ENCODE results near the gene ROCK2. TPM values are rescaled to one million over a fixed set of nuclear protein-coding genes. Genes with fewer than 3 reads are reported as not detected.

ROCK2 gene
- total and polyA plus RNA-seq, 2 donors: 11.7 to 12.7 TPM

GRCh38 chr2:11357428-11357972, 13.1 kb upstream of the ROCK2 start:
- H3K4me1 ChIP-seq (ENCODE audit: control insufficient read depth in 2 of 2, insufficient read depth in 2 of 2, low read length in 2 of 2): no peaks in the 10 kb centered on the region
- no peaks in the 10 kb centered on the region for H3K36me3 ChIP-seq (ENCODE audit: control insufficient read depth in 2 of 2, insufficient read depth in 2 of 2, low read length in 1 of 2)
- no peaks in the 10 kb centered on the region for H3K9me3 ChIP-seq (ENCODE audit: control insufficient read depth in 2 of 2, insufficient read depth in 1 of 2, low read length in 1 of 2)
- no peak overlapping the region for H3K27ac ChIP-seq (ENCODE audit: low read depth in 1 of 2, low read length in 1 of 2)
- H3K4me3 ChIP-seq (ENCODE audit: low read length in 2 of 2): no peak overlapping the region
- no peak for DNase-seq (ENCODE audit: low read depth in 6 of 9, low spot score in 9 of 9)
- 93% methylated on average over 7 of the region's 7 CpGs for WGBS
- H3K27me3 ChIP-seq (ENCODE audit: control insufficient read depth in 2 of 2, insufficient read depth in 1 of 2, low read length in 1 of 2): no peaks in the 10 kb centered on the region

GRCh38 chr2:11356764-11357163, 12.3 kb upstream of the ROCK2 start:
- 32% methylated on average over 4 of the region's 4 CpGs for WGBS
- no peaks in the 10 kb centered on the region for H3K9me3 ChIP-seq (ENCODE audit: control insufficient read depth in 2 of 2, insufficient read depth in 1 of 2, low read length in 1 of 2)
- H3K4me1 ChIP-seq (ENCODE audit: control insufficient read depth in 2 of 2, insufficient read depth in 2 of 2, low read length in 2 of 2): no peaks in the 10 kb centered on the region
- H3K27me3 ChIP-seq (ENCODE audit: control insufficient read depth in 2 of 2, insufficient read depth in 1 of 2, low read length in 1 of 2): no peaks in the 10 kb centered on the region
- no peaks in the 10 kb centered on the region for H3K36me3 ChIP-seq (ENCODE audit: control insufficient read depth in 2 of 2, insufficient read depth in 2 of 2, low read length in 1 of 2)
- DNase-seq (ENCODE audit: low read depth in 6 of 9, low spot score in 9 of 9): no peak
- no peak overlapping the region for H3K27ac ChIP-seq (ENCODE audit: low read depth in 1 of 2, low read length in 1 of 2)
- H3K4me3 ChIP-seq (ENCODE audit: low read length in 2 of 2): no peak overlapping the region

- no peaks in the 10 kb centered on the region for H3K4me1 ChIP-seq (ENCODE audit: control insufficient read depth in 2 of 2, insufficient read depth in 2 of 2, low read length in 2 of 2)
- 96% methylated on average over 11 of the region's 11 CpGs for WGBS
- no peak overlapping the region for H3K27ac ChIP-seq (ENCODE audit: low read depth in 1 of 2, low read length in 1 of 2)
- no peak for DNase-seq (ENCODE audit: low read depth in 6 of 9, low spot score in 9 of 9)
- no peaks in the 10 kb centered on the region for H3K9me3 ChIP-seq (ENCODE audit: control insufficient read depth in 2 of 2, insufficient read depth in 1 of 2, low read length in 1 of 2)
- no peak overlapping the region for H3K4me3 ChIP-seq (ENCODE audit: low read length in 2 of 2)
- no peaks in the 10 kb centered on the region for H3K27me3 ChIP-seq (ENCODE audit: control insufficient read depth in 2 of 2, insufficient read depth in 1 of 2, low read length in 1 of 2)
- H3K36me3 ChIP-seq (ENCODE audit: control insufficient read depth in 2 of 2, insufficient read depth in 2 of 2, low read length in 1 of 2): no peaks in the 10 kb centered on the region
Observed at GRCh38 chr2:11355194-11356053, 11.0 kb upstream of the ROCK2 start.

- Histone ChIP-seq H3K9me3 (ENCODE audit: control insufficient read depth in 2 of 2, insufficient read depth in 1 of 2, low read length in 1 of 2) (no peaks in the 10 kb centered on the region), H3K27me3 (ENCODE audit: control insufficient read depth in 2 of 2, insufficient read depth in 1 of 2, low read length in 1 of 2) (no peaks in the 10 kb centered on the region), H3K36me3 (ENCODE audit: control insufficient read depth in 2 of 2, insufficient read depth in 2 of 2, low read length in 1 of 2) (no peaks in the 10 kb centered on the region), H3K4me1 (ENCODE audit: control insufficient read depth in 2 of 2, insufficient read depth in 2 of 2, low read length in 2 of 2) (no peaks in the 10 kb centered on the region), H3K27ac (ENCODE audit: low read depth in 1 of 2, low read length in 1 of 2) (no peak overlapping the region), H3K4me3 (ENCODE audit: low read length in 2 of 2) (no peak overlapping the region)
- WGBS: 97% methylated on average over 14 of the region's 14 CpGs
- no peak for DNase-seq (ENCODE audit: low read depth in 6 of 9, low spot score in 9 of 9)
Observed at GRCh38 chr2:11354363-11355154, 10.1 kb upstream of the ROCK2 start.

- Histone ChIP-seq H3K9me3 (ENCODE audit: control insufficient read depth in 2 of 2, insufficient read depth in 1 of 2, low read length in 1 of 2) (no peaks in the 10 kb centered on the region), H3K4me3 (ENCODE audit: low read length in 2 of 2) (no peak overlapping the region), H3K36me3 (ENCODE audit: control insufficient read depth in 2 of 2, insufficient read depth in 2 of 2, low read length in 1 of 2) (no peaks in the 10 kb centered on the region), H3K27me3 (ENCODE audit: control insufficient read depth in 2 of 2, insufficient read depth in 1 of 2, low read length in 1 of 2) (no peaks in the 10 kb centered on the region), H3K27ac (ENCODE audit: low read depth in 1 of 2, low read length in 1 of 2) (no peak overlapping the region), H3K4me1 (ENCODE audit: control insufficient read depth in 2 of 2, insufficient read depth in 2 of 2, low read length in 2 of 2) (no peaks in the 10 kb centered on the region)
- WGBS: 96% methylated on average over 10 of the region's 10 CpGs
- DNase-seq (ENCODE audit: low read depth in 6 of 9, low spot score in 9 of 9): no peak
Observed at GRCh38 chr2:11352781-11353537, 8.5 kb upstream of the ROCK2 start.

- H3K27me3 ChIP-seq (ENCODE audit: control insufficient read depth in 2 of 2, insufficient read depth in 1 of 2, low read length in 1 of 2): no peaks in the 10 kb centered on the region
- H3K4me3 ChIP-seq (ENCODE audit: low read length in 2 of 2): no peak overlapping the region
- WGBS: 91% methylated on average over 5 of the region's 5 CpGs
- no peaks in the 10 kb centered on the region for H3K36me3 ChIP-seq (ENCODE audit: control insufficient read depth in 2 of 2, insufficient read depth in 2 of 2, low read length in 1 of 2)
- peaks cover 0 to 4% of the 10 kb centered on the region in 2 donors for H3K4me1 ChIP-seq (ENCODE audit: control insufficient read depth in 2 of 2, insufficient read depth in 2 of 2, low read length in 2 of 2)
- H3K9me3 ChIP-seq (ENCODE audit: control insufficient read depth in 2 of 2, insufficient read depth in 1 of 2, low read length in 1 of 2): no peaks in the 10 kb centered on the region
- DNase-seq (ENCODE audit: low read depth in 6 of 9, low spot score in 9 of 9): no peak
- no peak overlapping the region for H3K27ac ChIP-seq (ENCODE audit: low read depth in 1 of 2, low read length in 1 of 2)
Observed at GRCh38 chr2:11348209-11348749, 3.8 kb upstream of the ROCK2 start.

GRCh38 chr2:11347403-11347959, 3.0 kb upstream of the ROCK2 start:
- Histone ChIP-seq H3K4me1 (ENCODE audit: control insufficient read depth in 2 of 2, insufficient read depth in 2 of 2, low read length in 2 of 2) (peaks cover 5 to 8% of the 10 kb centered on the region in 2 donors), H3K9me3 (ENCODE audit: control insufficient read depth in 2 of 2, insufficient read depth in 1 of 2, low read length in 1 of 2) (no peaks in the 10 kb centered on the region), H3K27ac (ENCODE audit: low read depth in 1 of 2, low read length in 1 of 2) (no peak overlapping the region), H3K36me3 (ENCODE audit: control insufficient read depth in 2 of 2, insufficient read depth in 2 of 2, low read length in 1 of 2) (no peaks in the 10 kb centered on the region), H3K4me3 (ENCODE audit: low read length in 2 of 2) (no peak overlapping the region), H3K27me3 (ENCODE audit: control insufficient read depth in 2 of 2, insufficient read depth in 1 of 2, low read length in 1 of 2) (no peaks in the 10 kb centered on the region)
- DNase-seq (ENCODE audit: low read depth in 6 of 9, low spot score in 9 of 9): no peak
- WGBS: 99% methylated on average over 7 of the region's 7 CpGs

GRCh38 chr2:11346023-11346482, 1.6 kb upstream of the ROCK2 start:
- no peaks in the 10 kb centered on the region for H3K36me3 ChIP-seq (ENCODE audit: control insufficient read depth in 2 of 2, insufficient read depth in 2 of 2, low read length in 1 of 2)
- no peak overlapping the region for H3K4me3 ChIP-seq (ENCODE audit: low read length in 2 of 2)
- WGBS: 94% methylated on average over 4 of the region's 4 CpGs

More at GRCh38 chr2:11346023-11346482, 1.6 kb upstream of the ROCK2 start:
- no peaks in the 10 kb centered on the region for H3K9me3 ChIP-seq (ENCODE audit: control insufficient read depth in 2 of 2, insufficient read depth in 1 of 2, low read length in 1 of 2)
- no peak for DNase-seq (ENCODE audit: low read depth in 6 of 9, low spot score in 9 of 9)
- no peak overlapping the region for H3K27ac ChIP-seq (ENCODE audit: low read depth in 1 of 2, low read length in 1 of 2)
- H3K27me3 ChIP-seq (ENCODE audit: control insufficient read depth in 2 of 2, insufficient read depth in 1 of 2, low read length in 1 of 2): no peaks in the 10 kb centered on the region
- H3K4me1 ChIP-seq (ENCODE audit: control insufficient read depth in 2 of 2, insufficient read depth in 2 of 2, low read length in 2 of 2): peaks cover 7 to 10% of the 10 kb centered on the region in 2 donors
